HG03558 (cell line): ENCODE data around the gene KRT4.

Source experiments
- ATAC-seq: cut with Tn5 transposase; IDR thresholded peaks from one replicate; pipeline ENCODE4 v1.9.1; 2021; ENCODE audit warnings: moderate number of reproducible peaks; ENCODE audit not compliant: unreplicated experiment; ENCODE audit errors: extremely low read depth

Gene KRT4

DNA sequence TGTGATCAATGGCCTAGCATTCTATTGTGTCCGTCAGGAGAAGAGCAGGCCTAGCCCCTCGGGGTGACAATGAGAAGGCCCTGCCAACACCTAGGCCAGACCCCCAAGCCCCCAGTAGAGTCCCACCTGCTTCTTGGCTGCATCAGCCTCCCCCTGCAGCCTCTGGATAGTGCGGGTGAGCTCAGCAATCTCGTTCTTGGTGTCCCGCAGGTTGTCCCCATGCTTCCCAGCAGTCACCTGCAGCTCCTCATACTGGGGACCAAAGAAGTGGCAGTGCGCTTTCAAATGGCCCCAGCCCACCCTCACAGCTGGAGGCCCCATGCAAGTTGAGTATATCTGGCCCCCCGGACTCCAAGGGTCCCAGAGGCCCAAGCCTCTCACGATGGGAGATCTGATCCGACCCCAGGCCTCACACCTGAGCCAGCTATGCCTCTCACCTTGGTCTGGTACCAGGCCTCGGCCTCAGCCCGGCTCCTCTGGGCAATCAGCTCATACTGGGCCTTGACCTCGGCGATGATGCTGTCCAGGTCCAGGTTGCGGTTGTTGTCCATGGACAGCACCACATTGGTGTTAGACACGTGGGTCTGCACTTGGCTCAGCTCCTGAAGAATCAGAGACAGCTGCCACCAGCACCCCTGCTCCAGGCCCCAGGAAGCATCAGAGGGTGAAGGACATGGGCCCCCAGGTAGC is 10.0 kb upstream of the KRT4 start:
- ATAC-seq: no peak

DNA sequence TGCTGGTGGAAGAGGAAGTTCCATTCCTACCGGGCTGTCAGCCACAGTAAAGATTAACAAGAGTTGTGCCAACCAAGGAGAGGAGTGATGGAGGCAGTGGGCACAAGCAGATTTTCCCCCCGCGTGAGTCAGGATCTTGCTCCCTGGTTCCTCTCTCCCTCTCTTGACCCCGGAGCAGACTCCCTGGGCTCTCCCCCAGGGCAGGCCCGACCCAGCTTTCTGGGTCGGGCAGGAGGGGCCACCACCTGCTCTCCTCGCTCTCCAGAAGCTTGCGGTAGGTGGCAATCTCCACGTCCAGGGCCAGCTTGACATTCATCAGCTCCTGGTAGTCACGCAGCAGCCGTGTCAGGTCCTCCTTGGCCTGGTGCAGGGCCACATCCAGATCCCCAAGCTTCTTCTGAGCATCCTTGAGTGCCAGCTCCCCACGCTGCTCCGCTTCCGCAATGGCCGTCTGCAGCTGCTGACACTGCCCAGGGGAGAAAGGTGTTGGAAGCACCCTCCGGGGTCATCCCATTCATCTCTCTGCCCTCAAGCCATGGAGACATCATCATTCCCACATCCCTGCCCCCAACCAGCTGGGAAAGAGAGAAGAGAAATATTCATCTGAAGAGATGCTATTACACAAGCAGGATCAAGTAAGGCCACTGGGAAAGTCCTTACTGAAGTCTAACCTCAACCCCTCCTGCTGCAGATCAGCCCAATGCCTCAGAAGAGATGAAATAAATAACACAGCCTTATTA is 9.0 kb upstream of the KRT4 start:
- ATAC-seq: no peak

DNA sequence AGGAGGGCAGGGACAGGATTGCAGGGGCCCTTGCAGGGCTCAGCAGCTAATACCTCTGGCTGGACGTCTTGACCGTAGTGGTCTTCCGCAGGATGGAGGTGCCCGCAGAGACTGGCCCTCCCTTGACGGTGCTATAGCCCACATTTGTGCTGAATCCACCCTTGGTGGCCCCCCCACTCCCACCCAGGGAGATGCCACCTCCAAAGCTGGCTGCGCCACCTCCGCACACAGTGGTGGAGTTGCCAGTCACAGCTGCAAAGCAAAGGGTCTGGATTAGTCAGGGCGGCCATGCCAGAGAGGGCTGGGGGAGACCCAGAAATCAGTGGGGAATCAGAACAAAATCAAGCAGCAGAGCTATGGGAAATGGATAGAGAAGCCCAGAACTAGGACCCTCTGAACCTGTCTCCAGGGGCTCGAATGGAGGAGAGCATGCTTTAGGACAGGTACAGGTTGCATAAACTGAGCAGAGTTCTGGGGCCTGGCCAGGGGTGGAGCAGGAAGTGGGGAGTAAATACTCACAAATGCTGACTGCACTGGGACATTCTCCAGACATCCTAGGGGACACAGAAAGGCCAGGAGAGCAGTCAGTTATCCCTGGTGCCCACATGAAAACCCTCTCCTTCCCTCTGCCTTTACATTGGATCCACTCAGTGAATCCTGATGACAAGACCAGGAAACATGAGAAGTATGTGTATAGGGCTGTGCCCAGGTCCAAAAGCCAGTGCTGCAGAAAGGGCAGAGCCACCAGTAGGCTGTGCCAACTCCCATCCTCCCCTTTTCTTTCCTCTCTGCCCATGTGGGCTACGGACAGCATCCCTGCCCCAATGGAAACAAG is 8.1 kb upstream of the KRT4 start:
- no peak for ATAC-seq

DNA sequence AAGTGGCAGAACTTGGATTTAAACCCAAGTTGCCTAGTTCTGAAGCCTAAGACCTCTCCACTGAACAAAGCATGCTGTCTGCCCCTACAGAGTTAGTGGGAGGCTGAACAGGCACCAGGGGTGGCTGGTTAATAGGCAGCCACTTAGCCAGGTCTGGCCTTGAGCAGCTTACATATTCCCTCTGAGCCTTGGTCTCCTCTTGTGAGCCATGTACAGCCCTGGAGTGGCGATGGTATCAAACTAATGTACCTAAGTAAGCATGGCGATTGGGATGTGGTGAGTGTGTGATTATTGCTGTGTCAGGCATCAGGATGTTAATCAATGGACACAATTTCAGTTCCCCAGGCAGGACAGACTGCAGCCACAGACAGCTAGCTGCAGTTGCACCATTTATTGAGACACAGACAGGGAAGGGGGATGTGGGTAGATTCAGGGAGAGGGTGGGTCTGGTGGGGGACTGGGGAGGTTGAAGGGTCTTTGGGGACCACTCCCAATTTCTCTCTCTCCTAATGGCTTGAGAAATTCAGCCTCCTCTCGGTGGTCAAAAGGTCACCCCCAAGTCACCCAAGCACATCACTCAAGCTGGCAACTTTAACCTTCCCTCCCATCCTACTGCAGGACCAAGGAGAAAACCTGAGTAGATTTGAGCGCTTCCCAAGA is 7.3 kb upstream of the KRT4 start:
- no peak for ATAC-seq

DNA sequence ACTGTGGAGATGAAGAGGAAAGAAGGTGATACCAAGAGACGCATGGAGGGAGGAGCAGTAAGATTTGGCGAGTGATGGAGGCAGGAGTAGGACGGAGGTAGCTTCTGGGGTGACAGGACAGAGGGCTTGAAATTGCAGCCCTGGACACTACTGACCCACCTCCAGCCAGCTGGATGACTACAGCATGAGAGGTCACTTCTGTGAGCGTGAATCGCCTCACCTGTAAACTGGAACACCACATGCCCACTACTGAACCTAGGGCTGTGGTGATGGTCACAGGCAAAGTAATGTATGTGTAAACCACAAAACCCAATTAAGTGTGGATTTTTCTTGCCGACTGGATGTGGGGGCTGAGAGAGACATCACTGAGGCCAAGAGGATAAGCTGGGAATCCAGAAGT is 6.6 kb upstream of the KRT4 start:
- ATAC-seq: no peak

DNA sequence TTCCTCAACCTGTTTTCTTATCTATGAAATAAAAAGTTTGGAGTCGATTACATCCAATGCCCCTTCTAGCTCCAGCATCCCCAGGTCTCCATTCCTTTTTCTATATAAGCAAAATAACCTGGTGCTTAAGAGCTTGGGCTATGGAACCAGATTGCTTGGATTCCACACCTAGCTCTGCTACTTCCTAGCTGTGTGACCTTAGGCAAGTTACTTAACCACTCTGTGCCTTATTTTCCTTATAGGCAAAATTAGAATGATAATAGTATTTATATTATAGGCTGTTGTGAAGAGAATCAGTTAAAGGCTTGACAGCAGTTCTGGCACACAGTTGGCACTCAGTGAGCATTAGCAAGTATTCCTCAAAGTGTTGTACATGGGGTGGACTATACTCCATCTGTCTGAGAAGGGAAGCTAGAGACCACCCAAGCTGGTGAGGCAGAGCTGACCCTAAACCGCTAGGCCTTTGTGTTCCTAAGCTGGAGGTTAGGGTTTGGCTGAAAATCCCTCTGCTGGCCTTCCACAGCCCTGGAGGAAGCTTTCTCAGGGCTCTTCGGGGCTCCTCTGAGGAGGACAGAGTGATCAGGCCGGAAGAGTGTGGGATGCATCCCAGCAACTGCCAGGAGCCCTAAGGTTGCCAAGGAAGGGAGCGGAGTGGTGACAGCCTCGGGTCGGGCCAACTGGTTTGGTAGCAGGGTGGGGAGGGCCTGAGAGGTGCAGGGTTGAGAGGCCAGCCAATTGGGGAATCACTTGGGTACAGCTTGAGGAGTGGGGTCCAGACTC is 6.0 kb upstream of the KRT4 start:
- no peak for ATAC-seq

DNA sequence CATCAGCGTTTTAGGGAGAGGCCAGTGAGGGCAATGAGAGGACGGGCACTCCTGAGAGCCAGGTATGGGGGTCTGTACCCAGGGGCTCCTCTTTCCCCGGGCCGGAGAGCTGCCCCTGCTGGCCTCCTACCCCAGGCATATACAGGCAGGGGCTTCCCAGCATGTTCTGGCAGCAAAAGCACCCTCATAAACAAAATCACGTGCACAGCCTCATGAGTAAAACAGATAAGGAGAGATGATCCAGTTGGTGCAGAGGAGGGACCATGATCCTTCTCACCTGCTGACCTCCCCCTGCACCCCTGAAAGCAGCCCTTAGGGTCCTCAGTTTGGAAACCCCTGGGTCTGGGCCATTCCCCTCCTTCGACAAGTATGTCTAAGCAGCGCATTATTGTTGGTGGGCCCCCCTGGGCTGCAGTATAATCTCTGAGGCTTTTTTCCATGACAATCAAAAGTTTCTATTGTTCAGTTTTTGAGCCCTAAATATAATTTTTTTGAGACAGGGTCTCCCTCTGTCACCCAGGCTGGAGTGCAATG is 5.0 kb upstream of the KRT4 start:
- no peak for ATAC-seq

DNA sequence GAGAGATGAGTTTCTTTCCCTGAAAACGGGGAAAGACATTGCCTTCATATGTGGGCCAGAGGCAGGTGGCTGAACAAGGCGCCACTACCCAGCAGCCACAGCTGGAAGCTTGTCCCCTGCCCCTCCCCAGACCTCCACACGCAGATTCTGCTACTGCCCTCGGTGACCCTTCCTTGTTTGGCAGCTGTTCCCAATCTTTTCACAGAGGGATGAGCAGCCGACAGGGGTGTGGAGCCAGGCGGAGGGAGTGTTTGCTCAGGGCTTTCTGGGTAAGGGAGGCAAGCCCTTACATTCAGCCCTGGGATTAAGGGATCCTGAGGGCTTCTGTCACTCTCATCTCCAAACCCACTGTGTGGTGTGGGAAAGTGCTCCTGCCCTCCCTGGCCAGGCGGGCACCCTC is 4.5 kb upstream of the KRT4 start:
- ATAC-seq: no peak

DNA sequence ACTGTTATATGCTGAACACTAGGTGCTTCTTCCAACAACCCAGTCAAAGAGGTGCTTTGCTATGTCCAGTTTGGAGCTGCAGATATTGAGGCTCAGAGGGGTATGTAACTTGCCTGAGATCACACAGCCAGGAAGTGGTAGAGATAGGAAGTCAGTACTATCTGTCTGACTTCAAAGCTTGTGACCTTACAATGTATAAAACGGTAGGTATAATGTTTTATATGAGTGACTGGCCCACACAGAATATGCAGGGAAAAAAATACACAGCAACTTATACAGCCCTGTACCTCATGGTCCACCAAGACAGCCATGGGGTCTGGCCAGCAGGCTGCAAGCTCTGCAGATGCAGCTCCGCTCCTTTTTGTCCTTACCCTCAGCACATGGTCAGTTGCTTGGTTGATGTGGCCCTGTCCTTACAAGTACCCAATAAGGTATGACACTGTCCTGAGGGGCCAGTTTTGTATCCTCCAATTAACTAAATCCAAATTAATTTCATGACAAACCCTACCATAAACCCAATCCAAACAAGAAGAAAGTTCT is 3.9 kb upstream of the KRT4 start:
- no peak for ATAC-seq

DNA sequence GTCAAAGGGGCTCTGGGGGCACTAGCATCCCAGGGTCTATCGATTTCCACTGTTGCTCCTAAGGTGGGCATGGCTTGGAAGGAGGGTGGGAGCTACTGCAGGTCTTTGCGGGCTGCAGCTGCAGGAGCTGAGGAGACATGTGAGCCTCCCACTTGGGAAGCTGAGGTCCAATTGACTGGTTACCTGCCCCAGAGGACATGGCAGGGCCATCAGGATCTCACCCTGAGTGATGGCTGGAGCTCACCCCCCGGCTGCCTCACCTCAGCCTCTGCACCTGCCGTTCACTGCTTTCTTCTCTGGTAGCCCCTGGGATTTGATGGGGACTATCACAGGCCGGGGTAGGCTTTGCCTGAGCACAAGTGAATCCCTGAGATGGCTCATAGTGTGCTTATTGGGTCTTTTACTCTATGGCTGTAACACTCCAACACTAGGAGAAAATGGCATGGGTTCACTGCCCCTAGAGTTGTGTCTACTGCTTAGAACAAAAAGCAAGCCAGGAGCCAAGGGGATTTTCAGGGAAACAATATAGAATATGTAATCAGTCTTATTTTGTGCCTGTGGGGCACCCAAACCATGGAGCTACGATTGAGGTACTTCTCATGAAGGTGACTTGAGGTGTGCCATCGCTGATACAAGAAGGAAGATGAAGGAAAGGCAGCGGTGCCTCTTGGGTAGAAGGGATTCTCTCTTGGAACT is 3.2 kb upstream of the KRT4 start:
- ATAC-seq: no peak

DNA sequence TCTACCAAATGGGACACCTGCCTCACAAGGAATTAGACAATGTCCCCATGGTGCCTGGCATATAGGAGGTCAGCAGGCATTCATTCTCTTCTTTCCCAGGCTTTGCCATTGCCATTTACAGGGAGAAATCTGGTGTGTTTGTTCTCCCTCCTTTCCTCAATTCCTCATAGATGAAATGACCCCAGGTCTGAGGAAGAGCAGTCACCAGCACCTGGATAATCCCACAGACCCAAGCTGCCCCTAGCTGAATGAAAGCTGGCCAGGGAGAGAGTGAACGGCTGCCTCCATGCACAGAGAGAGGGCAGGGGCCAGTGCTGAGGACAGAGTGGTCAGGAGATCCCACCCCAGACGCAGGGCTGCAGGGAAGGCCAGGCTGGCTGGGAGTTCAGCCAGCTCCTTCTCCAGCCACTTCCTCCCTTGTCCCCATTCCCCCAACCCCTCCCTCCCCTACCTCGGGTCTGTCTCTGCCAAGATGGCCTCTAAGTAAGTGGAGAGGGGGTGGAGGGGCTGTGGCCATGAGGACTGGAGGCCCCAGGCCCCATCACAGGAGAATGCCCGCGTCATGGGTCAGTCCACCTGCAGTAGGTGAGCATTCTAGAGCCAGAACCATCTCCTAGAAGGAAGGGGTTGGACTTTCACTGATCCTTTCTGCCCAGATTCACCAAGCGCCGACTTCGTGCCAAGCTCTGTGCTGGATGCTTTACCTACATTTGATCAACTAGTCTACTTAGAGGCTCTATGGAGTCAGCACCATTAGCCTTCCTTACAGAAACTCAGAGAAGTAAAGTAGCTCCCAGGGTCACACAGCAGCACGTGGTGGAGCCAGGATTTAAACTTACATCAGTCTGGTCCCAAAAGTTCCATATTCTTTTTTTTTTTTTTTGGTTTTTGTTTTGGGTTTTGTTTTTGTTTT is 2.0 kb upstream of the KRT4 start:
- ATAC-seq: no peak

DNA sequence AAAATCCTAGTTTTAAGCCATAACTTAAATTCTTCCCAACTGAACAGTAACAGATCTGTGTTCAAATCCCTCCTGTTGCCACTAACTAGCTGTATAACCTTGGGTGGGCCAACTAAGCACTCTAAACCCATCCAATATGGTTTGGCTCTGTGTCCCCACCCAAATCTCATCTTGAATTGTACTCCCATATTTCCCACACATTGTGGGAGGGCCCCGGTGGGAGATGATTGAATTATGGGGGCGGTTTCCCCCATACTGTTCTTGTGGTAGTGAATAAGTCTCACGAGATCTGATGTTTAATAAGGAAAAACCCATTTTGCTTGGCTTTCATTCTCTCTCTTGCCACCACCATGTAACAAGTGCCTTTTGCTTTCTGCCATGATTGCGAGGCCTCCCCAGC is 1.2 kb upstream of the KRT4 start:
- no peak for ATAC-seq

DNA sequence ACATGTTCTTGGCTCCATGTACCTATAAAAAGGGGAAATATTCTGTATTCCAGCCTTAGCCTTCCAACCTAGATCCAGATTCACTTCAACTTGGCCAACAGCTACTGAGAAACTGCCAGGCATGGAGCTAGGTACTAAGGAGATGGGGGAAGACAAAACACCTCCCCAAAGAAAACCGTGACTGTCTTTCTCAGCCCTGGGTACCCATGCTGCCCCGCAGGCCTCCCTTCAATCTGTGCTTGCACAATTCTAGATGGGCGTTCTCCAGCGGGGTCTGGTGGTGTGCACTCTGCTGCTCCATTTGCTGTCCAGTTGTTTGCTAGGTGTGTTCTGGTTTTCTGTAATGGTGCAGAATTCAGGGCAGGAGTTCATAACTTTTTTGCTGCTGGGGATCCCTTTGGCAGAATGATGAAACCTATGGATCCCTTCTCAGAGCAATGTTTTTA is 817 bp upstream of the KRT4 start:
- no peak for ATAC-seq

DNA sequence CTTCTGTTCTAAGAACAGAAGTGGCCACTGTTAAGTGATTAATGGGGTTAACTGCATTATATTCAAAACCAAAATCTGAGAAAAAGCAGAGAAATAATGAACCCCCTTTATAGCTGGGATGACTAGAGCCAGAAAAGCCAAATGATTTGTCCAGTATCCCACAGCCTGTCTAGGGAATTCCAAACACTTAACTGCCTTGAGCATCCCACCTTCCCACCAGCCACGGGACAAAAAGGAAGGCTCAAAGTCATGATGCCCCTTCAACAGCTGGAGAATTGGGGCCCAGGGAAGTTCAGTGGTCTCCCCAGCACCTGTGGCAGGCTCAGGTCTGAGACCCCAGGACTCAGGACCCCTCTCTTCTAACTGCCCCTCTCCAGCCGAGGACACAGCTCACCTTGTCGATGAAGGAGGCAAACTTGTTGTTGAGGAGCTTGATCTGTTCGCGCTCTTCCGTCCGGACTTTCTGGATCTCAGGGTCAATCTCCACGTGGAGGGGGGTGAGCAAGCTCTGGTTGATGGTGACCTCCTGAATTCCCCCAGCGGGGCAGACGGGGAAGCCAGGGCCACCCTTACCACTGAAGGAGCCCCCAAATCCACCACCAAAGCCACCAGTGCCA is 605 bp downstream of the KRT4 start:
- no peak for ATAC-seq

DNA sequence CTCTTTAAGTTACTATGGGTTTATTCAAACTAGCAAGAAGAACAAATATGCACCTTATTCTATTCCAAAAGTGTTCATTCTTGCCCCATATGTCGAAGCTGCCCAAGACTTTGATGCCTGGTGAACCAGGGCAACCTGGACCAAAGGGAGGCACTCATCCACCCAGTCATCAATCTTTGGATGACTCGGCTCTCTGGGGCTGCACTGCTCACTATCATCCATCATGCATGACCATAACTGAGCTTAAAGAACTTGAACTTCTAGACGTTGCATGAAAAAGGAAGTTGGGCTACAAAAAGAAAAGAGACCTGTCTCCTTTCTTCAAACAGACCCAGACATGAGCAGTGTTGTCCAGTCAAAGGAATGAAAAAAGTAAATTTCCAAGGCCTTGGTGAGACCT is 1.2 kb downstream of the KRT4 start:
- ATAC-seq: no peak

DNA sequence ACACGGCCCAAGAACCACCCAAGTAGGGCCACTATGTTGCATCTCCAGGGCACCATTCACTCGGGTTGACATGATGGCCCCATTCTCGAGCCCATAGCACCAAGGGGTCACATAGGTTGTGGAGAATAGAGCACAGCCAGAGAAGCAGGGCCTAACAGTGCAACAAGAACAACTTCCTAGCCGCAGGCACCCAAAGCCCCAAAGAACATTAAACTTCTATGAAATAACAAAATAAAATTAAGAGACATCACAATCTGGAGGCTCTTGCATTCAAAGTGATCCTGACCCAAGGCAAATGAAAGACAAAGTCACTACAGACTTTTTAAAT is 1.9 kb downstream of the KRT4 start:
- no peak for ATAC-seq

DNA sequence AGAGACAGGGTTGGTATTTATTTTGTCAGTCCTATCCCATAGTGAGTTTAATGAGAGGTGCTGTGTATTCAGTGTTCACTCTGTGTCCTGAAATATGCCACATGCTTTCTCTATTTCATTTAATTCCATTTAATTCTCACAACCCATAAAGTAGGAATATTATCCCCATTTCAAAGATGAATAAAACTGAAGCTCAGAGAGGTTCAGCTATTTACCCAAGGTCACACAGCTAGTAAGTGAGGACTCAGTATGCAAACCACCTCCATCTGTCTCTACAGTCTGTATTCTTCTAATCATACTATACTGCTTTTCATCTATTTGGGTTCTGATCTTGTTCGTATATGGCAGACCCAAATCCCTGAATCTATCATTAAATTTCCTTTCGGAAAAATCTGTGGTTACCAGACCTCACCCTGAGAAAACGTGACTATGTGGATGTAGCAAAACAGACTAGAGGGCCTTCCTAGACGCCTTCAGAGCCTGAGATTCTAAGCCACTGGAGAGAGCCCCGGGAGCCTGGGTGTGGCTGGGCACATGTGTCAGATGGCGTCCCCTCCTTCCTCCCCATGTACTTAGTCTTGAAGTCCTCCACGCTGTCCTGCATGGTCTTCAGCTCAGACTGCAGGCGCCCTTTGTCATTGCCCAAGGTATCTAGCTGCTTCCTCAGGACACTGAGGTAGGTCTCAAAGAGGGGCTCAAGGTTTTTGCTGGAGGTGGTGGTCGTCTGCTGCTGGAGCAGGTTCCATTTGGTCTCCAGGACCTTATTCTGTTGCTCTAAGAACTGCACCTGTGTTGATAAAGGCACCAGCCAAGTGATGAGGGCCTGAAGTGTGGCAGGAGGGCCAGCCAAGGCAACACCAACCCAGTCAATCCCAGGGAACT is 2.5 kb downstream of the KRT4 start:
- no peak for ATAC-seq
